GM20431 (cell line): ENCODE data around the gene GMDS.

Experiments used
- in situ Hi-C: fragments of 300-500 bp; cut with MseI, MboI; formaldehyde crosslinking; loops from one replicate; pipeline ENCODE4 v1.15.0; 2020; ENCODE audit warnings: low sequenced_read_pairs; ENCODE audit not compliant: unreplicated experiment

The GMDS gene

GRCh38 chr6:1640476-1640875 lies 604.9 kb downstream of the GMDS start:
- in situ Hi-C loops: no loop called here

GRCh38 chr6:1639430-1639829 lies 606.0 kb downstream of the GMDS start:
- in situ Hi-C loops: no loop called here

GRCh38 chr6:1636971-1637871 lies 608.2 kb downstream of the GMDS start:
- in situ Hi-C loops: no loop called here

- in situ Hi-C loops: no loop called here
These were observed 609.1 kb downstream of the GMDS start for GRCh38 chr6:1636272-1636825.

GRCh38 chr6:1635305-1636010 lies 609.9 kb downstream of the GMDS start:
- in situ Hi-C loops: no loop called here

GRCh38 chr6:1634081-1634480 lies 611.3 kb downstream of the GMDS start:
- in situ Hi-C loops: no loop called here

- in situ Hi-C loops: no loop called here
These were observed 611.9 kb downstream of the GMDS start for GRCh38 chr6:1633366-1634021.

- in situ Hi-C loops: no loop called here
These were observed 614.2 kb downstream of the GMDS start for GRCh38 chr6:1631251-1631650.

GRCh38 chr6:1630771-1631217 lies 614.6 kb downstream of the GMDS start:
- in situ Hi-C loops: no loop called here

- in situ Hi-C loops: no loop called here
These were observed 615.1 kb downstream of the GMDS start for GRCh38 chr6:1630212-1630770.

- in situ Hi-C loops: no loop called here
These were observed 616.1 kb downstream of the GMDS start for GRCh38 chr6:1629316-1629715.

- in situ Hi-C loops: no loop called here
These were observed 617.4 kb downstream of the GMDS start for GRCh38 chr6:1627827-1628560.

GRCh38 chr6:1626481-1626880 lies 618.9 kb downstream of the GMDS start:
- in situ Hi-C loops: no loop called here

- in situ Hi-C loops: no loop called here
These were observed 619.5 kb downstream of the GMDS start for GRCh38 chr6:1625794-1626435.

- in situ Hi-C loops: loop anchor here (25.0 kb wide), 2 partner anchors 487 to 562 kb away; no protein-coding TSS in a partner anchor
These were observed 620.3 kb downstream of the GMDS start for GRCh38 chr6:1624851-1625781.

- in situ Hi-C loops: loop anchor here (25.0 kb wide), 2 partner anchors 488 to 563 kb away; no protein-coding TSS in a partner anchor
These were observed 621.2 kb downstream of the GMDS start for GRCh38 chr6:1624058-1624850.

- in situ Hi-C loops: loop anchor here (25.0 kb wide), 2 partner anchors 489 to 564 kb away; no protein-coding TSS in a partner anchor
These were observed 621.7 kb downstream of the GMDS start for GRCh38 chr6:1623769-1624057.
